H9 (cell line): ENCODE measurements around the gene MGME1. TPM values are rescaled to one million over a fixed set of nuclear protein-coding genes. Genes with fewer than 3 reads are reported as not detected.

Experiments used
- DNase-seq: peaks from one replicate; pipeline ENCODE4 v3.0.0-alpha.2; 2017
- H2AFZ ChIP-seq: one replicate; pipeline ENCODE4 v1.6.1; 2013; ENCODE audit warnings: mild to moderate bottlenecking, low read length, control low read depth, moderate library complexity
- H2AK5ac ChIP-seq: 2 replicates; pipeline ENCODE4 v1.6.1; 2013; ENCODE audit warnings: low read length, control low read depth, mixed read lengths; ENCODE audit not compliant: insufficient read length
- H2BK120ac ChIP-seq: one replicate; pipeline ENCODE4 v1.6.1; 2013; ENCODE audit warnings: low read depth, mild to moderate bottlenecking, low read length, control low read depth, inconsistent platforms; ENCODE audit not compliant: poor library complexity, severe bottlenecking
- H2BK12ac ChIP-seq: 2 replicates; pipeline ENCODE4 v1.6.1; 2013; ENCODE audit warnings: low read length, control low read depth, mixed read lengths, low read depth; ENCODE audit not compliant: insufficient read length
- H2BK15ac ChIP-seq: 2 replicates; pipeline ENCODE4 v1.6.1; 2013; ENCODE audit warnings: low read depth, low read length, control low read depth
- H2BK20ac ChIP-seq: one replicate; pipeline ENCODE4 v1.6.1; 2013; ENCODE audit warnings: low read depth, mild to moderate bottlenecking, low read length, control low read depth, inconsistent platforms; ENCODE audit not compliant: poor library complexity, severe bottlenecking
- H2BK5ac ChIP-seq: 2 replicates; pipeline ENCODE4 v1.6.1; 2013; ENCODE audit warnings: low read length, control low read depth, mixed read lengths; ENCODE audit not compliant: insufficient read length
- H3K14ac ChIP-seq: 2 replicates; pipeline ENCODE4 v1.6.1; 2013; ENCODE audit warnings: low read length, control low read depth; ENCODE audit not compliant: insufficient read depth
- H3K18ac ChIP-seq: 2 replicates; pipeline ENCODE4 v1.6.1; 2013; ENCODE audit warnings: low read depth, mild to moderate bottlenecking, mixed read lengths, low read length, control low read depth; ENCODE audit not compliant: insufficient read length
- H3K23ac ChIP-seq: 2 replicates; pipeline ENCODE4 v1.6.1; 2013; ENCODE audit warnings: low read length, control low read depth, mixed read lengths, low read depth; ENCODE audit not compliant: insufficient read length
- H3K23me2 ChIP-seq: 2 replicates; pipeline ENCODE4 v1.6.1; 2013; ENCODE audit warnings: low read depth, mild to moderate bottlenecking, mixed read lengths, low read length, control low read depth; ENCODE audit not compliant: insufficient read length, poor library complexity, severe bottlenecking
- H3K27ac ChIP-seq: 2 replicates; pipeline ENCODE4 v1.5.1; 2013; ENCODE audit warnings: low read length, control low read depth, mixed read lengths, low read depth; ENCODE audit not compliant: insufficient read length
- H3K27me3 ChIP-seq: 2 replicates; pipeline ENCODE4 v1.6.1; 2013; ENCODE audit warnings: low read length, control low read depth, inconsistent platforms; ENCODE audit not compliant: insufficient read depth
- H3K4ac ChIP-seq: 2 replicates; pipeline ENCODE4 v1.6.1; 2013; ENCODE audit warnings: low read depth, mild to moderate bottlenecking, control low read depth, inconsistent platforms, low read length, moderate library complexity
- H3K4me1 ChIP-seq: 2 replicates; pipeline ENCODE4 v1.6.1; 2013; ENCODE audit warnings: low read length, control low read depth, inconsistent platforms; ENCODE audit not compliant: insufficient read depth
- H3K4me2 ChIP-seq: 2 replicates; pipeline ENCODE4 v1.6.1; 2013; ENCODE audit warnings: low read length, control low read depth, mixed read lengths; ENCODE audit not compliant: insufficient read length, insufficient read depth
- H3K56ac ChIP-seq: 2 replicates; pipeline ENCODE4 v1.6.1; 2013; ENCODE audit warnings: low read depth, mild to moderate bottlenecking, mixed read lengths, low read length, control low read depth; ENCODE audit not compliant: insufficient read length
- H3K79me1 ChIP-seq: 2 replicates; pipeline ENCODE4 v1.6.1; 2013; ENCODE audit warnings: low read depth, mild to moderate bottlenecking, moderate library complexity, low read length, control low read depth, inconsistent platforms; ENCODE audit not compliant: insufficient read depth, poor library complexity, severe bottlenecking
- H3K79me2 ChIP-seq: 2 replicates; pipeline ENCODE4 v1.6.1; 2013; ENCODE audit warnings: low read length, control low read depth, inconsistent platforms; ENCODE audit not compliant: insufficient read depth
- H3K9ac ChIP-seq: 2 replicates; pipeline ENCODE4 v1.6.1; 2013; ENCODE audit warnings: low read length, control low read depth, mixed read lengths; ENCODE audit not compliant: insufficient read length; ENCODE audit errors: extremely low read depth
- H3K9me3 ChIP-seq: one replicate; pipeline ENCODE4 v1.6.1; 2013; ENCODE audit warnings: low read depth, low read length, inconsistent platforms; ENCODE audit not compliant: control insufficient read depth
- H3T11ph ChIP-seq: one replicate; pipeline ENCODE4 v1.6.1; 2013; ENCODE audit warnings: mild to moderate bottlenecking, low read length, control low read depth, inconsistent platforms
- H4K20me1 ChIP-seq: one replicate; pipeline ENCODE4 v1.6.1; 2013; ENCODE audit not compliant: control insufficient read depth, insufficient read length, insufficient read depth
- H4K5ac ChIP-seq: 2 replicates; pipeline ENCODE4 v1.6.1; 2013; ENCODE audit warnings: low read depth, mild to moderate bottlenecking, mixed read lengths, low read length, control low read depth; ENCODE audit not compliant: insufficient read length
- H4K8ac ChIP-seq: replicated peaks from 2 replicates; pipeline ENCODE4 v1.6.1; 2013; ENCODE audit warnings: low read length, control low read depth, mixed read lengths, low read depth; ENCODE audit not compliant: insufficient read length
- H4K91ac ChIP-seq: 2 replicates; pipeline ENCODE4 v1.6.1; 2013; ENCODE audit warnings: low read depth, mild to moderate bottlenecking, moderate library complexity, mixed read lengths, low read length, control low read depth; ENCODE audit not compliant: insufficient read length
- H3K27ac Mint-ChIP-seq, 3 experiments: 2 replicates in 2 of 3; 3 replicates in 1 of 3; pipeline ENCODE4 v1.8.0; 2020 to 2021; ENCODE audit warnings: mixed read lengths in 3 of 3, mild to moderate bottlenecking in 1 of 3, moderate library complexity in 1 of 3
- H3K27me3 Mint-ChIP-seq: 2 replicates; pipeline ENCODE4 v1.8.0; 2021; ENCODE audit warnings: low read depth, mild to moderate bottlenecking, moderate library complexity, mixed read lengths
- H3K36me3 Mint-ChIP-seq, 3 experiments: 2 replicates in 2 of 3; 3 replicates in 1 of 3; pipeline ENCODE4 v1.8.0; 2020 to 2021; ENCODE audit warnings: low read depth in 3 of 3, mixed read lengths in 3 of 3; ENCODE audit not compliant: insufficient read depth in 1 of 3
- H3K4me1 Mint-ChIP-seq, 2 experiments: 2 replicates each; pipeline ENCODE4 v1.8.0; 2020; ENCODE audit warnings: mixed read lengths in 2 of 2
- H3K4me3 Mint-ChIP-seq, 2 experiments: 2 replicates in 1 of 2; 3 replicates in 1 of 2; pipeline ENCODE4 v1.8.0; 2020 to 2021; ENCODE audit warnings: mild to moderate bottlenecking in 2 of 2, mixed read lengths in 2 of 2, moderate library complexity in 1 of 2
- H3K9me3 Mint-ChIP-seq, 2 experiments: 2 replicates in 1 of 2; 3 replicates in 1 of 2; pipeline ENCODE4 v1.8.0; 2020; ENCODE audit warnings: mild to moderate bottlenecking in 2 of 2, mixed read lengths in 2 of 2, moderate library complexity in 1 of 2
- CTCF ChIP-seq: fragments of 200-600 bp; sonication (generic); conservative IDR thresholded peaks from 3 replicates; pipeline ENCODE4 v1.8.0; 2021; ENCODE audit warnings: antibody characterized with exemption, mild to moderate bottlenecking
- WGBS: extraction: QIAGEN DNeasy Blood & Tissue Kit; methylation state at CpG from one replicate; pipeline ENCODE4 v1.1.7; 2013; ENCODE audit warnings: missing lambda C conversion rate, low lambda C conversion rate, mixed read lengths; ENCODE audit not compliant: insufficient read length; ENCODE audit errors: extremely low coverage; 5-methylcytosine and 5-hydroxymethylcytosine counted together
- total RNA-seq: library from RNA; stranded (reverse); gene quantifications from 2 replicates; pipeline ENCODE4 v1.2.1, GENCODE V29; 2021

The MGME1 gene
- total RNA-seq, 1 experiment from 2014 or later = 48.9 TPM

DNA sequence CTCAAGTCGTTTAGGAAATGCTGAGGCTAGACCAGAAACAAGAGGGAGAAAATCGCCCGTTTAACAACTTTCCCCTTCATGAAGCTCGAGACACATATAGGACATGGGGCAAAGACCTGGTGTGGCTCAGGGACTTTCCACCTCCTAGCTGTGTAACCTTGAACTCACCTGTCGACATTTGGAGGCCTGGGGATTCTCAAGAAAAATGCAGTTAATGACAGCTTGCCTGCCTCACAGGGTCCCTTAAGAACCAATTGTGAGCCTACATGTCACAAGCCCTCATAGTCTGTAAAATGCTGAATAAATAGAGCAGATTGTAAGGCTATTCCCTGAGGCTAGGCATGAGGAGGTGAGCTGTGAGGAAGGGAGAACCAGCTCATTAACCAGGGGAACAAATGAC lies 35.1 kb downstream of the MGME1 start:
- Mint-ChIP-seq H3K36me3 (no peaks in the 10 kb centered on the region; a peak in 1 of 7 replicates), H3K27ac (no peak overlapping the region), H3K27me3 (no peaks in the 10 kb centered on the region), H3K4me1 (peaks cover 20 to 35% of the 10 kb centered on the region in 2 experiments), H3K9me3 (no peaks in the 10 kb centered on the region), H3K4me3 (no peak overlapping the region)
- Histone ChIP-seq H3K14ac (no peak overlapping the region), H4K20me1 (no peaks in the 10 kb centered on the region), H3K23ac (no peak overlapping the region), H3K27me3 (no peaks in the 10 kb centered on the region), H3K56ac (no peak overlapping the region), H2AK5ac (no peak overlapping the region), H4K8ac (no peak overlapping the region), H3K9ac (no peak overlapping the region), H3K79me1 (no peaks in the 10 kb centered on the region), H3K4me2 (no peak overlapping the region), H3K27ac (no peak overlapping the region), H3T11ph (no peak overlapping the region), H3K79me2 (no peaks in the 10 kb centered on the region), H2BK12ac (no peak overlapping the region), H3K9me3 (no peaks in the 10 kb centered on the region), H3K4me1 (no peaks in the 10 kb centered on the region; the same call in 1 of the 2 replicates), H2BK20ac (no peak overlapping the region), H3K4ac (no peak overlapping the region), H2BK15ac (no peak overlapping the region), H4K5ac (no peak overlapping the region), H4K91ac (no peak overlapping the region), H3K23me2 (no peaks in the 10 kb centered on the region), H2BK5ac (no peak overlapping the region), H3K18ac (no peak overlapping the region), H2AFZ (no peak overlapping the region), H2BK120ac (no peak overlapping the region)
- TF ChIP-seq CTCF = no peak
- WGBS = no CpG with 5 or more reads among the region's 5 CpGs
- DNase-seq = no peak
